Endothelial cell (in vitro differentiated cells): ENCODE measurements around the gene NCCRP1. TPM values are rescaled to one million over a fixed set of nuclear protein-coding genes. Genes with fewer than 3 reads are reported as not detected.

Experiments
- DNase-seq: peaks from one replicate; pipeline ENCODE4 v3.0.0; 2021; ENCODE audit warnings: low spot score
- H3K27ac Mint-ChIP-seq: one replicate; pipeline ENCODE4 v1.8.0; 2021; ENCODE audit warnings: mixed read lengths, inconsistent platforms; ENCODE audit not compliant: unreplicated experiment
- H3K27me3 Mint-ChIP-seq: one replicate; pipeline ENCODE4 v1.8.0; 2021; ENCODE audit warnings: mild to moderate bottlenecking, moderate library complexity, mixed read lengths, inconsistent platforms; ENCODE audit not compliant: unreplicated experiment
- H3K36me3 Mint-ChIP-seq: one replicate; pipeline ENCODE4 v1.8.0; 2021; ENCODE audit warnings: mild to moderate bottlenecking, low read depth, mixed read lengths, inconsistent platforms; ENCODE audit not compliant: unreplicated experiment
- H3K4me1 Mint-ChIP-seq: one replicate; pipeline ENCODE4 v1.8.0; 2021; ENCODE audit warnings: mild to moderate bottlenecking, mixed read lengths, inconsistent platforms; ENCODE audit not compliant: unreplicated experiment
- H3K4me3 Mint-ChIP-seq: one replicate; pipeline ENCODE4 v1.8.0; 2021; ENCODE audit warnings: mild to moderate bottlenecking, mixed read lengths, inconsistent platforms; ENCODE audit not compliant: unreplicated experiment
- H3K9me3 Mint-ChIP-seq: one replicate; pipeline ENCODE4 v1.8.0; 2021; ENCODE audit warnings: mixed read lengths, inconsistent platforms; ENCODE audit not compliant: unreplicated experiment
- total RNA-seq: library from RNA; stranded (reverse); fragmentation: NEBNext Ultra II Directional; extraction: Animal tissue kit (Norgen Biotek cat#: 25700); gene quantifications from one replicate; pipeline ENCODE4 v1.2.1, GENCODE V29; 2021; ENCODE audit not compliant: unreplicated experiment
- TF ChIP-seq, protein P1 (sequence below): fragments of 200-600 bp; sonication (generic); IDR thresholded peaks from one replicate; pipeline ENCODE4 v1.5.0; 2021; ENCODE audit warnings: antibody characterized with exemption; ENCODE audit not compliant: unreplicated experiment

NCCRP1 gene
- total RNA-seq, 1 donor from 2014 or later = not detected

DNA sequence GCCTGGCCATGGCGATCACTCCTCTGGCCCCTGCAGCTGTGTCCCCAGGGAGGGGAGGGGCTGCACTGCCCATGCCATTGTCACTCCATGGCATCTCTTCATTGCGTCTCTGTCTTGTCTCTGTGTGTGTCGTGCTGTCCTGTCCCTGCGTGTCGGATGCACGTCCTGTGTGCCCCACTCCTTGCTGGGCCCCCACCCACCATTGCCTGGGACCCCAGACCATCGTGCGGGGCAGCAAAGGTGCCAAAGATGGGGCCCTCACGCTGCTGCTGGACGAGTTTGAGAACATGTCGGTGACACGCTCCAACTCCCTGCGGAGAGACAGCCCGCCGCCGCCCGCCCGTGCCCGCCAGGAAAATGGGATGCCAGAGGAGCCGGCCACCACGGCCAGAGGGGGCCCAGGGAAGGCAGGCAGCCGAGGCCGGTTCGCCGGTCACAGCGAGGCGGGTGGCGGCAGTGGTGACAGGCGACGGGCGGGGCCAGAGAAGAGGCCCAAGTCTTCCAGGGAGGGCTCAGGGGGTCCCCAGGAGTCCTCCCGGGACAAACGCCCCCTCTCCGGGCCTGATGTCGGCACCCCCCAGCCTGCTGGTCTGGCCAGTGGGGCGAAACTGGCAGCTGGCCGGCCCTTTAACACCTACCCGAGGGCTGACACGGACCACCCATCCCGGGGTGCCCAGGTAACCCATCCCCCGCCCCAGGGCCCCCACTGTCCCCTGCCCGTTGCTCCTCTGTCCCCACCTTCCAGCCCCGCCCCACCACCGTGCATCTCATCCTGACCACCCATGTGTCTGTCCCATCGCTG, 23.9 kb upstream of the NCCRP1 start:
- H3K4me1 Mint-ChIP-seq = peaks cover 3% of the 10 kb centered on the region
- TF ChIP-seq, protein P1, sequence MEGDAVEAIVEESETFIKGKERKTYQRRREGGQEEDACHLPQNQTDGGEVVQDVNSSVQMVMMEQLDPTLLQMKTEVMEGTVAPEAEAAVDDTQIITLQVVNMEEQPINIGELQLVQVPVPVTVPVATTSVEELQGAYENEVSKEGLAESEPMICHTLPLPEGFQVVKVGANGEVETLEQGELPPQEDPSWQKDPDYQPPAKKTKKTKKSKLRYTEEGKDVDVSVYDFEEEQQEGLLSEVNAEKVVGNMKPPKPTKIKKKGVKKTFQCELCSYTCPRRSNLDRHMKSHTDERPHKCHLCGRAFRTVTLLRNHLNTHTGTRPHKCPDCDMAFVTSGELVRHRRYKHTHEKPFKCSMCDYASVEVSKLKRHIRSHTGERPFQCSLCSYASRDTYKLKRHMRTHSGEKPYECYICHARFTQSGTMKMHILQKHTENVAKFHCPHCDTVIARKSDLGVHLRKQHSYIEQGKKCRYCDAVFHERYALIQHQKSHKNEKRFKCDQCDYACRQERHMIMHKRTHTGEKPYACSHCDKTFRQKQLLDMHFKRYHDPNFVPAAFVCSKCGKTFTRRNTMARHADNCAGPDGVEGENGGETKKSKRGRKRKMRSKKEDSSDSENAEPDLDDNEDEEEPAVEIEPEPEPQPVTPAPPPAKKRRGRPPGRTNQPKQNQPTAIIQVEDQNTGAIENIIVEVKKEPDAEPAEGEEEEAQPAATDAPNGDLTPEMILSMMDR = no peak
- H3K27me3 Mint-ChIP-seq = peaks cover 8% of the 10 kb centered on the region
- no peaks in the 10 kb centered on the region for H3K9me3 Mint-ChIP-seq
- no peak for DNase-seq
- H3K4me3 Mint-ChIP-seq = no peak overlapping the region
- no peak overlapping the region for H3K27ac Mint-ChIP-seq
- H3K36me3 Mint-ChIP-seq = peaks cover 9% of the 10 kb centered on the region

GRCh38 chr19:39173502-39173991, 23.2 kb upstream of the NCCRP1 start:
- TF ChIP-seq, protein P1 = no peak
- no peak overlapping the region for H3K27ac Mint-ChIP-seq
- no peak for DNase-seq
- H3K4me1 Mint-ChIP-seq = peaks cover under 1% of the 10 kb centered on the region
- H3K4me3 Mint-ChIP-seq = no peak overlapping the region
- H3K9me3 Mint-ChIP-seq = no peaks in the 10 kb centered on the region
- peaks cover 8% of the 10 kb centered on the region for H3K27me3 Mint-ChIP-seq
- peaks cover 9% of the 10 kb centered on the region for H3K36me3 Mint-ChIP-seq

DNA sequence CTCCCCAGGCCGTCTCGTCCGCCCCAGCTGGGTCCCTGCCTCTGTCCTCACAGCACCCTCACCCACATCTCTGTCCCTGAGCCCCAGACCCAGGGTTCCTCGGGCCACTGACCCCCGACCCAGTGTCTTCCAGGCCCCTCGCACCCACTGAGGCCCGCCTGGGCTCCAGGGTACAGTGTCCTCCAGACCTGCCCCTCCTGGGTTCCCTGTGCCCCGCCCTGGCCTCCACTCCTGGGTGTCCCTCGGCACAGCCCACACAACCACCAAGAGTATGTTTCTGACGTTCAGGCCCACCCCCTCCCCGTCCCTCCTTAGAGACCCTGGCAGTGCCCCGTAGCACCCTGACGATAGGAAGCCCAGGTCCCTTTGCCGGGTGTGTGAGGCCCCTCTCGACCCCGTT, 22.6 kb upstream of the NCCRP1 start:
- H3K4me3 Mint-ChIP-seq = no peak overlapping the region
- TF ChIP-seq, protein P1 = no peak
- peaks cover 5% of the 10 kb centered on the region for H3K36me3 Mint-ChIP-seq
- no peak overlapping the region for H3K27ac Mint-ChIP-seq
- peaks cover 8% of the 10 kb centered on the region for H3K27me3 Mint-ChIP-seq
- no peak for DNase-seq
- H3K4me1 Mint-ChIP-seq = no peaks in the 10 kb centered on the region
- H3K9me3 Mint-ChIP-seq = no peaks in the 10 kb centered on the region

- Mint-ChIP-seq H3K9me3 (no peaks in the 10 kb centered on the region), H3K27me3 (peaks cover 8% of the 10 kb centered on the region), H3K4me1 (no peaks in the 10 kb centered on the region), H3K4me3 (no peak overlapping the region), H3K36me3 (peaks cover 5% of the 10 kb centered on the region), H3K27ac (no peak overlapping the region)
- no peak for DNase-seq
- TF ChIP-seq, protein P1 = no peak
These were observed 21.9 kb upstream of the NCCRP1 start for GRCh38 chr19:39174558-39175544.
